Measurements from ENCODE around the gene KPNA6. TPM values are rescaled to one million over a fixed set of nuclear protein-coding genes. Genes with fewer than 3 reads are reported as not detected.
A peak's percentile ranks its signal among the peaks of the same experiment; 100 is the strongest.

Gene KPNA6
- total RNA-seq, 1 donor from 2014 or later, result 59.3 TPM

DNA sequence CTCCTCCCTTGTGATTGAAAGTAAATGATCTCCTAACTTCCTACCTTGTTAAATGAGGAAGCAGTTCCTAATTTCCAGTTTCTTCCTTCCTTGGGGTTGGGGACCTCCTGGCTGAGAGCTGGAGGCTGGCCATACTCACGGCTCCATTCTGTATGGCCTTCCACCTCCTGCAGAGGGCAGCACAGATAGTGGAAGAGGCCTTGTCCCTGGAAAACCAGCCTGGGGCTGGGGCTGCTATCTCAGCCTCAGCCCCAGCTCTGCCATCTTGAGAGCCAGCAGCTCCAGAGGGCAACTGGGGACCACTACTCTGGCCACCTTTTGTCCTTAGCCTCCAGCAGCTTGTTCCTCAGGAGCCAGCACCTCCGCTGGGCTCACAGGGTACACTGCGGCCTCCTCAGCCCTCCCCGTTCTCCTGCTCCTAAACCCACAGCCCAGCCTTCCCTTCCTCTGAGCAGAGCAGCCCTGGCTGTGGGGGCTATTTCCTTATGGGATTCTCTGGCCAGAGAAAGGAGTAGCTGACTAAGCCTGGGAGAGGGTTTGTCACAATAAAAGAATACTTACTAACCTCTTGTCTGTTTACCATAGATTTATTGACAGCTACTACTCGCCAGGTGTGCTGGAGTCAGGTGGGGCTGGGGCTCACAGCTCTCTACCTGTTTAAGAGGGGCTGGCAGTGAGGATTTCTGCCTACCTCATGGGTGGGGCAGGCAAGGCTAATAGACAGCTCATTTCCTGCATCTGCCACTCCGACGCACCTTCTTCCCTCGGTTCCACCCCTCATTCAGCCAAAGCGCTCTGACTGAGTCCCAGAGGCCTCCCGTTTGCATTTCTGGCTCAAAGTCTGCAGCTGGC is 108.0 kb downstream of the KPNA6 start:
- DNase-seq (ENCODE audit: low read depth), result peak; percentile 78

DNA sequence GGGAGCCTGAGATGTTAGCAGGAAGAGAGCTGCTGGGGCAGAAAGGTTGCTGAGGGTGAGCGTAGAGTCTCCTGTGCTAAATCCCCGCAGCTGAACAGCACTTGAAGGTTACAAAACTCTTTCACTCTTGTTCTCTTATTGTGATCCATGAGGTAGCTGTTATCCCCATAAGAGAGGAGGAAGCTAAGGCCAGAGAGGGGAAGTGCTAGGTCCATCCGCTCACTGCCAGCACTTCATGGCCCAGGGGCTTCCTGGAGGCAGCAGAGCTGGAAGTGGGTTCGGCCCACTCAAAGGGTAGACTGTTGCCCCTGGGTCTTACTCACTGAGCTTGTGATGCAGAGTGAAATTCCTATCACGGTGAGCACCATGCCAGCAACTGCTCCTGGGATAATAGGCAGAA is 108.7 kb downstream of the KPNA6 start:
- no peak for DNase-seq (ENCODE audit: low read depth)

DNA sequence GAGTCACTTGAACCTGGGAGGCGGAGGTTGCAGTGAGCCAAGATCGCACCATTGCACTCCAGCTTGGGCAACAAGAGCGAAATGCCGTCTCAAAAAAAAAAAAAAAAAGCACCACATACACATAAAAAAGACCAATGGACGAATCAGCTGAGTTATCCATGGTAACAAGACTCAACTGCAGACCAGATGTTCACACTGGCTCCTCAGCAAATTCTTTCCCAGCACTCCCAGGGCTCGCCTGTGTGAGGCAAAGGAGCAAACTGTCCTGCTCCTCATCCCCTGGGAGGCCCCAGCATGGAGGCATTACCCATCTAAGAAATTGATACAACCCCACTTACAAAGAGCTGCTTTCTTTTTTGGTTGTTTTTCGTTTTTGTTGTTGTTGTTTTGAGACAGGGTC is 111.2 kb downstream of the KPNA6 start:
- DNase-seq (ENCODE audit: low read depth), result no peak

DNA sequence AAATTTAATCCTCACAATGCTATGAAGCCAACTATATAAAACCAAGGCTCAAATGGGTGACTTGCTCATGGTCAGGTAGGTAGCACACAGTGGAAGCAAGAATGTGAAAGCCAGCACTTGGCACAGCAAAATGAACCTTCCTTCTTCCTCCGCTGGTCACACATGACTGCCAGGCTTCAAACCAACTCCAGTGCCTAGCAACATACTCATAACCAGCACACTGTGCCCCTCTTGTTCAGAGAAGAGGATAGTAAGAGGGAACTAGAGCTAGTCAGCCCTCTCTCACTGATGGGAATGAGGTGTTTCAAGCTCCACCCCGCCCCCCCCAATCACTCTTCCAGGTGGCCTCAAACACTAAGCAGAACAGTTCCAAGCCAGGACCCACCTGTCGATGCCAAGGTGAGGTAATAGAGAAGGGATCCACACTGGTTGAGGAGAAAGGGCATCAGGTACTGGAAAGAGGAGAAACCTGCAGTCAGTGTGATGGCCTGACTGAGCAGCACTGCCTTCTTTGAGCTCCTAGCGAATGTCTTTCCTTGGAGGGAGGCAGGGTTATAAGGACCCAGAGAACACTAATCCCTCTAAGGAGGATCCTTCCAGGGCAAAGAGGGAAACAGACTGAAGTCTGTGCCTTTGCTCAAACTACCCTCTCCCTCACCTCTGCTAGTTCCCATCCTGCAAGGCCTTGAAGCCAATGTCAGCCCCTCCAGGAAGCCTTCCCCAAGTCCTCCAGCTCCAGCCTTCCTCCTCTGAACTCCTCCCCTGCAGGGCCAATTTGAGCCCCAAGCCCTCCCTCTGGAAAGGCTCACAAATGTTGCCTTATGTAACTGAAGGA is 113.1 kb downstream of the KPNA6 start:
- no peak for DNase-seq (ENCODE audit: low read depth)

DNA sequence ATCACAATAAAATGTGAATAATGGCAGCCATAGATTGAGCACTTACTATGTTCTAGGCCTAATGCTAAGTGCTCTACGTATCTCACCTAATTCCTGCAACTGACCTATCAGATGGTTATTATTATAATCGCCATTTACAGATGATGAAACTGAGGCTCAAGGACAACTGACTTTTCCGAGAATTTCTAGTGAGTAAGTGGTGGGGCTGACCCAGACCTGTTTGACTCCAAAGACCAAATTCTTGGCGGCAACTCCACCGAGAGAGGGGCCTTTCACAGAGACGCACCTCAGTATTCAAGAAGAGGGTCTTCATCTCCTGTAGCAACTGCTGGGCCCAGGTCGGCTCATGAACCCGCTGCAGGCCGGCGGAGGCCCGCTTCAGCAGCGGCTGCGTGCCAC is 113.7 kb downstream of the KPNA6 start:
- no peak for DNase-seq (ENCODE audit: low read depth)

DNA sequence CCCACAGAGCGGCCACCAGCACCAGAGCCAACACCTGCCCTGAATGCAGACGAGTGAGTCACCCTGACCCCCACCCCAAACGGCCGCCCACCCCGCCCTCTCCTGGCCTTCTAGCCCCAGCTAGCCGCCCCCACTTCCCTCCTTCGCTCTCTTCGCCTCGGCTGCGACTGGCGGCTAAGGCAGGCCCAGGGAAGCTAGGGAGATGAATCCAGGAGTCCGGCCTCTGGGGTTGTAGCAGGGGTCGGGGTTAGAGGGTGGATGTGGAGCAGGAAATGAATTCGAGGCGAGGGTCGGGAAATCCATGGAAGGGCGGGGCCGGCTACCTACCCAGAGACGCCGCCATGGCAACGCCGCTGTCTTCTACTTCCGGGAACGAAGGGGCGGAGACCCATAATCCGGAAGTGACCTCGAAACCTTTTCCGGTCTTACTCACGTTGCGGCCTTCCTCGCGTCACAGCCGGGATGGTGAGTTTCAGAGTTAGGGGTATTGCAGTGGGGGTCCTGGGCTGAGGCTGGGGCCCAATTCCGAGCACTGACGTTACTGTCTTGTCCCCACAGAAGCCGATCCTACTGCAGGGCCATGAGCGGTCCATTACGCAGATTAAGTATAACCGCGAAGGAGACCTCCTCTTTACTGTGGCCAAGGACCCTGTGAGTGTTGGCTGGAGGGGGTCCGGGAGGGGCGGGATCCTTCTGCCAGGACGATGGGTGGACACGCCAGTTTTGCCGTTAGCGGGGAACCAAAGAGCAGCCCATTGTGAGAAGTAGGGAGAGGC is 114.3 kb downstream of the KPNA6 start, which contains the start of the genes EIF3I and TMEM234:
Gene EIF3I, plus strand, starts transcription at position 428 of the 776 bp plus-strand sequence. Its CDS starts 35 bp downstream, at position 463.
Gene TMEM234, minus strand, starts transcription at position 374 of the 776 bp plus-strand sequence. Its CDS starts 31 bp downstream, at position 343.
- peak; percentile 94 for DNase-seq (ENCODE audit: low read depth)

DNA sequence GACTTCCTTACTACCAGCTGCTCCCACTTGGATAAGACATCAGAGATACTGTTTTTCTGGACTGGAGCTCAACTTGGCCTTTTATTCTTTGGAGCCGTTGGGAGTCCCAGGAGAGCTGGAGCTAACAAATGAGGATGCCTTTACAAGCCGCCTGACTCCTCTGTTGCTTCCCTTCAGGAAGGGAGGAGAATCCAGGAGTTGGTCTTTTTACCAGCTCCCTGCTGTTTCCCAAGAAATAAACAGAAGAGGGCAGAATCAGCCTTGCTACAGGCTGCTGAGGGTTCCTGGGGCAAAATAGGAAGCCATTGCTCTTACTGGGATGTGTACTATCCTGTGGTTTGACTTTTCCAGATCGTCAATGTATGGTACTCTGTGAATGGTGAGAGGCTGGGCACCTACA is 115.8 kb downstream of the KPNA6 start:
- no peak for DNase-seq (ENCODE audit: low read depth)

DNA sequence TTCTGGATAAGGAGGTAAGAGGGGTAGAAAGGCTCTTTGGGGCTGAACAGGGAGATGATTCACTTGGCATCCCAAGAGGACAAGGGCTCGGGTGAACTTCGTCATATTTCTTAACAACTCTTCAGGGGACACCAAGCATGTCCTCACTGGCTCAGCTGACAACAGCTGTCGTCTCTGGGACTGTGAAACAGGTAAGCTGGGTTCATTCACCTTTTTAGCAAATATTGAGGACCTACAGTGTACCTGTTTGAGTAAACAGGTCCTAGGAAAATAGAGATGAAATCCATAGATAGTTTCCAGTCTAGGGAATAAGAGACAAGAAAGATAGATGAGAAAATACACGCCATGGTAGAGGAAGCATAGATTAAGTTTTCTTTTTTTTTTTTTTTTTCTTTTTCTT is 116.4 kb downstream of the KPNA6 start:
- DNase-seq (ENCODE audit: low read depth), result no peak

Small RNA genes lying within 50 kb of the gene (microRNA-seq; reads per million reads assigned to microRNA genes)
- not detected for gene MIR5585

Other genes starting within 250 kb of the KPNA6 start
- gene PTP4A2, start 169.7 kb upstream of the KPNA6 start, total RNA-seq, result 248 and 298 TPM in 2 replicates
- 44.3 and 45.2 TPM in 2 replicates for gene KHDRBS1, start 94.2 kb upstream of the KPNA6 start, total RNA-seq
- 4.9 and 5.6 TPM in 2 replicates for gene TMEM39B, start 35.1 kb upstream of the KPNA6 start, total RNA-seq
- 44.2 and 44.4 TPM in 2 replicates for gene TXLNA, start 71.6 kb downstream of the KPNA6 start, total RNA-seq
- 65.3 and 89.7 TPM in 2 replicates for gene CCDC28B, start 92.5 kb downstream of the KPNA6 start, total RNA-seq
- 2.0 and 2.3 TPM in 2 replicates for gene IQCC, start 97.6 kb downstream of the KPNA6 start, total RNA-seq
- gene DCDC2B, start 101.0 kb downstream of the KPNA6 start, total RNA-seq, result 0.11 TPM in 1 of 2 replicates, not detected in the other
- gene TMEM234, start 114.3 kb downstream of the KPNA6 start, total RNA-seq, result 10.1 and 11.6 TPM in 2 replicates
- 222 and 238 TPM in 2 replicates for gene EIF3I, start 114.4 kb downstream of the KPNA6 start, total RNA-seq
- 0.53 TPM in 1 of 2 replicates, not detected in the other for gene FAM167B, start 139.2 kb downstream of the KPNA6 start, total RNA-seq
- not detected in 2 replicates for gene LCK, start 143.2 kb downstream of the KPNA6 start, total RNA-seq
- gene HDAC1, start 184.0 kb downstream of the KPNA6 start, total RNA-seq, result 21.0 and 21.4 TPM in 2 replicates
- gene MARCKSL1, start 228.2 kb downstream of the KPNA6 start, total RNA-seq, result 65.5 and 94.0 TPM in 2 replicates

All from myocyte (in vitro differentiated cells).